Stimulated activated CD8-positive, alpha-beta memory T cell treated with anti-CD3 and anti-CD28 coated beads, Interleukin-4, amount 100 ng/mL, for 4 hours (primary cell): ENCODE data around the gene ADORA1.
A peak's percentile ranks its signal among the peaks of the same experiment; 100 is the strongest.

Experiments used
- DNase-seq, 2 donors: peaks; one replicate each; pipeline ENCODE4 v3.0.0-alpha.2; 2020; ENCODE audit warnings: low read depth in 2 of 2, low spot score in 1 of 2

The ADORA1 gene

GRCh38 chr1:203210350-203210749 is 82.8 kb downstream of the ADORA1 start:
- no peak for DNase-seq

- DNase-seq: no peak
These were observed 83.5 kb downstream of the ADORA1 start for GRCh38 chr1:203210988-203211387.

GRCh38 chr1:203211812-203212211 is 84.3 kb downstream of the ADORA1 start:
- no peak for DNase-seq

GRCh38 chr1:203213126-203213525 is 85.6 kb downstream of the ADORA1 start:
- no peak for DNase-seq

GRCh38 chr1:203214871-203215270 is 87.3 kb downstream of the ADORA1 start:
- DNase-seq: no peak

GRCh38 chr1:203215573-203215972 is 88.0 kb downstream of the ADORA1 start:
- DNase-seq: no peak

GRCh38 chr1:203216274-203217138 is 89.0 kb downstream of the ADORA1 start:
- peak; percentile 15 to 18 for DNase-seq
